H54 (cell line): Measurements from ENCODE around the gene GALNT17.

Experiments
- DNase-seq: peaks from one replicate; pipeline ENCODE4 v3.0.0; 2011; ENCODE audit warnings: low spot score, mixed read lengths; ENCODE audit not compliant: insufficient read length
- FAIRE-seq: peaks from 3 replicates; lab custom pipeline; 2011; peaks lifted over from hg19 to GRCh38; lab: Jason Lieb, UNC
- POLR2A ChIP-seq: IDR thresholded peaks from 2 replicates; pipeline ENCODE4 v1.6.1; 2011; ENCODE audit warnings: low read depth, mild to moderate bottlenecking, low read length

GALNT17 gene

GRCh38 chr7:71267734-71268469 is 136.0 kb downstream of the GALNT17 start:
- FAIRE-seq, result no peak

GRCh38 chr7:71270558-71270957 is 138.6 kb downstream of the GALNT17 start:
- TF ChIP-seq POLR2A, result no peak
- no peak for DNase-seq
- FAIRE-seq, result no peak

More at GRCh38 chr7:71267734-71268469, 136.0 kb downstream of the GALNT17 start:
- no peak for TF ChIP-seq POLR2A
- no peak for DNase-seq

- DNase-seq (no peak), FAIRE-seq (no peak)
- TF ChIP-seq POLR2A, result no peak
Measured at GRCh38 chr7:71271203-71271602, 139.3 kb downstream of the GALNT17 start.

GRCh38 chr7:71272509-71273490 is 140.9 kb downstream of the GALNT17 start:
- TF ChIP-seq POLR2A, result no peak
- FAIRE-seq (no peak), DNase-seq (no peak)

- TF ChIP-seq POLR2A, result no peak
- DNase-seq (no peak), FAIRE-seq (no peak)
Measured at GRCh38 chr7:71278257-71278656, 146.3 kb downstream of the GALNT17 start.

GRCh38 chr7:71281261-71281660 is 149.3 kb downstream of the GALNT17 start:
- FAIRE-seq, result no peak
- TF ChIP-seq POLR2A, result no peak
- no peak for DNase-seq

- FAIRE-seq, result no peak
- DNase-seq, result no peak
- no peak for TF ChIP-seq POLR2A
Measured at GRCh38 chr7:71283802-71284201, 151.9 kb downstream of the GALNT17 start.

GRCh38 chr7:71285571-71286145 is 153.7 kb downstream of the GALNT17 start:
- no peak for FAIRE-seq
- TF ChIP-seq POLR2A, result no peak
- no peak for DNase-seq

GRCh38 chr7:71286336-71286735 is 154.4 kb downstream of the GALNT17 start:
- no peak for TF ChIP-seq POLR2A
- DNase-seq (no peak), FAIRE-seq (no peak)

- TF ChIP-seq POLR2A, result no peak
- FAIRE-seq, result no peak
- no peak for DNase-seq
Measured at GRCh38 chr7:71286924-71287323, 155.0 kb downstream of the GALNT17 start.

- no peak for DNase-seq
- no peak for TF ChIP-seq POLR2A
- no peak for FAIRE-seq
Measured at GRCh38 chr7:71290452-71290851, 158.5 kb downstream of the GALNT17 start.

- TF ChIP-seq POLR2A, result no peak
- no peak for FAIRE-seq
Measured at GRCh38 chr7:71298378-71298777, 166.4 kb downstream of the GALNT17 start.

GRCh38 chr7:71300086-71300485 is 168.1 kb downstream of the GALNT17 start:
- FAIRE-seq, result no peak
- DNase-seq, result no peak
- TF ChIP-seq POLR2A, result no peak

More at GRCh38 chr7:71298378-71298777, 166.4 kb downstream of the GALNT17 start:
- no peak for DNase-seq

GRCh38 chr7:71300603-71301002 is 168.7 kb downstream of the GALNT17 start:
- no peak for TF ChIP-seq POLR2A
- no peak for DNase-seq
- FAIRE-seq, result no peak
